ENCODE data around the gene KLF18. TPM values are rescaled to one million over a fixed set of nuclear protein-coding genes. Genes with fewer than 3 reads are reported as not detected.

KLF18 gene
- total RNA-seq, 1 experiment from 2014 or later = 0.09 TPM

DNA sequence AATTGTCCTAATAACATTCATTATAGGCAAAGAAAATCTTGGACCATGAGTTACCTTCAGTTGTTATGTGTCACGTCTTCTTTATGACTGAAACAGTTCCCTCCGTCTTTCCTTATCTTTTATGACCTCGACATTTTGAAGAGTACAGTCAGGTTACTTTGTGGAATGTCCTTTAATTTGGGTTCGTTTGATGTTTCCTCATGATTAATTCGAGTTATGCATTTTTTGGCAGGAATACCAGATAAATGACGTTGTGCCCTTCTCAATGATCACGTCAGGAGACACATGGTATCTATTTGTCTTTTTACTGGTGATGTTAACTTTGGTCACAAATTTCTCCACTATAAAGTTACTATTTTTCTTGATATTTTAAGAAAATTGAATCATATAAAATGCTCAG is 40.1 kb downstream of the KLF18 start:
- no peak for ATAC-seq
- H3K4me3 Mint-ChIP-seq = no peak overlapping the region
- peaks cover 1% of the 10 kb centered on the region; the same call in 1 of the 2 replicates for H3K4me1 Mint-ChIP-seq
- ChIA-PET POLR2A (no interaction called here), CTCF (no interaction called here)
- DNase-seq (ENCODE audit: low spot score) = no peak
- H3K27ac Mint-ChIP-seq = no peak overlapping the region
- H3K27me3 Mint-ChIP-seq (ENCODE audit: low read depth) = peaks cover 8% of the 10 kb centered on the region
- peaks cover 12% of the 10 kb centered on the region for H3K9me3 Mint-ChIP-seq
- H3K36me3 Mint-ChIP-seq = no peaks in the 10 kb centered on the region
- TF ChIP-seq KAT7 (CRISPR knock-in tag; IDR thresholded peaks at IDR 0.05; ENCODE audit: borderline replicate concordance) (no peak), ESRRA (CRISPR knock-in tag; IDR thresholded peaks at IDR 0.05; ENCODE audit: borderline replicate concordance) (no peak), CBFB (CRISPR knock-in tag; IDR thresholded peaks at IDR 0.05; ENCODE audit: low read depth) (no peak), SOX15 (CRISPR knock-in tag; IDR thresholded peaks at IDR 0.05) (no peak), GABPB1 (CRISPR knock-in tag; IDR thresholded peaks at IDR 0.05) (no peak), ZNF138 (CRISPR knock-in tag; conservative IDR thresholded peaks at IDR 0.05) (no peak), NFE2L1 (CRISPR knock-in tag; IDR thresholded peaks at IDR 0.05) (no peak), NR2C2 (CRISPR knock-in tag; IDR thresholded peaks at IDR 0.05) (no peak), FOXK1 (CRISPR knock-in tag; IDR thresholded peaks at IDR 0.05) (no peak), ZNF121 (CRISPR knock-in tag; IDR thresholded peaks at IDR 0.05) (no peak), FOXP1 (CRISPR knock-in tag; IDR thresholded peaks at IDR 0.05; ENCODE audit: borderline replicate concordance) (no peak), ZNF423 (CRISPR knock-in tag; IDR thresholded peaks at IDR 0.05) (no peak)
- TF ChIP-seq, protein P1, sequence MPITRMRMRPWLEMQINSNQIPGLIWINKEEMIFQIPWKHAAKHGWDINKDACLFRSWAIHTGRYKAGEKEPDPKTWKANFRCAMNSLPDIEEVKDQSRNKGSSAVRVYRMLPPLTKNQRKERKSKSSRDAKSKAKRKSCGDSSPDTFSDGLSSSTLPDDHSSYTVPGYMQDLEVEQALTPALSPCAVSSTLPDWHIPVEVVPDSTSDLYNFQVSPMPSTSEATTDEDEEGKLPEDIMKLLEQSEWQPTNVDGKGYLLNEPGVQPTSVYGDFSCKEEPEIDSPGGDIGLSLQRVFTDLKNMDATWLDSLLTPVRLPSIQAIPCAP (CRISPR knock-in tag; IDR thresholded peaks at IDR 0.05) = no peak
- TF ChIP-seq, protein P2, sequence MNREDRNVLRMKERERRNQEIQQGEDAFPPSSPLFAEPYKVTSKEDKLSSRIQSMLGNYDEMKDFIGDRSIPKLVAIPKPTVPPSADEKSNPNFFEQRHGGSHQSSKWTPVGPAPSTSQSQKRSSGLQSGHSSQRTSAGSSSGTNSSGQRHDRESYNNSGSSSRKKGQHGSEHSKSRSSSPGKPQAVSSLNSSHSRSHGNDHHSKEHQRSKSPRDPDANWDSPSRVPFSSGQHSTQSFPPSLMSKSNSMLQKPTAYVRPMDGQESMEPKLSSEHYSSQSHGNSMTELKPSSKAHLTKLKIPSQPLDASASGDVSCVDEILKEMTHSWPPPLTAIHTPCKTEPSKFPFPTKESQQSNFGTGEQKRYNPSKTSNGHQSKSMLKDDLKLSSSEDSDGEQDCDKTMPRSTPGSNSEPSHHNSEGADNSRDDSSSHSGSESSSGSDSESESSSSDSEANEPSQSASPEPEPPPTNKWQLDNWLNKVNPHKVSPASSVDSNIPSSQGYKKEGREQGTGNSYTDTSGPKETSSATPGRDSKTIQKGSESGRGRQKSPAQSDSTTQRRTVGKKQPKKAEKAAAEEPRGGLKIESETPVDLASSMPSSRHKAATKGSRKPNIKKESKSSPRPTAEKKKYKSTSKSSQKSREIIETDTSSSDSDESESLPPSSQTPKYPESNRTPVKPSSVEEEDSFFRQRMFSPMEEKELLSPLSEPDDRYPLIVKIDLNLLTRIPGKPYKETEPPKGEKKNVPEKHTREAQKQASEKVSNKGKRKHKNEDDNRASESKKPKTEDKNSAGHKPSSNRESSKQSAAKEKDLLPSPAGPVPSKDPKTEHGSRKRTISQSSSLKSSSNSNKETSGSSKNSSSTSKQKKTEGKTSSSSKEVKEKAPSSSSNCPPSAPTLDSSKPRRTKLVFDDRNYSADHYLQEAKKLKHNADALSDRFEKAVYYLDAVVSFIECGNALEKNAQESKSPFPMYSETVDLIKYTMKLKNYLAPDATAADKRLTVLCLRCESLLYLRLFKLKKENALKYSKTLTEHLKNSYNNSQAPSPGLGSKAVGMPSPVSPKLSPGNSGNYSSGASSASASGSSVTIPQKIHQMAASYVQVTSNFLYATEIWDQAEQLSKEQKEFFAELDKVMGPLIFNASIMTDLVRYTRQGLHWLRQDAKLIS (CRISPR knock-in tag; IDR thresholded peaks at IDR 0.05; ENCODE audit: borderline replicate concordance) = no peak
- TF ChIP-seq, protein P3, sequence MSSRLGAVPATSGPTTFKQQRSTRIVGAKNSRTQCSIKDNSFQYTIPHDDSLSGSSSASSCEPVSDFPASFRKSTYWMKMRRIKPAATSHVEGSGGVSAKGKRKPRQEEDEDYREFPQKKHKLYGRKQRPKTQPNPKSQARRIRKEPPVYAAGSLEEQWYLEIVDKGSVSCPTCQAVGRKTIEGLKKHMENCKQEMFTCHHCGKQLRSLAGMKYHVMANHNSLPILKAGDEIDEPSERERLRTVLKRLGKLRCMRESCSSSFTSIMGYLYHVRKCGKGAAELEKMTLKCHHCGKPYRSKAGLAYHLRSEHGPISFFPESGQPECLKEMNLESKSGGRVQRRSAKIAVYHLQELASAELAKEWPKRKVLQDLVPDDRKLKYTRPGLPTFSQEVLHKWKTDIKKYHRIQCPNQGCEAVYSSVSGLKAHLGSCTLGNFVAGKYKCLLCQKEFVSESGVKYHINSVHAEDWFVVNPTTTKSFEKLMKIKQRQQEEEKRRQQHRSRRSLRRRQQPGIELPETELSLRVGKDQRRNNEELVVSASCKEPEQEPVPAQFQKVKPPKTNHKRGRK (CRISPR knock-in tag; IDR thresholded peaks at IDR 0.05; ENCODE audit: borderline replicate concordance) = no peak
- TF ChIP-seq, protein P4, sequence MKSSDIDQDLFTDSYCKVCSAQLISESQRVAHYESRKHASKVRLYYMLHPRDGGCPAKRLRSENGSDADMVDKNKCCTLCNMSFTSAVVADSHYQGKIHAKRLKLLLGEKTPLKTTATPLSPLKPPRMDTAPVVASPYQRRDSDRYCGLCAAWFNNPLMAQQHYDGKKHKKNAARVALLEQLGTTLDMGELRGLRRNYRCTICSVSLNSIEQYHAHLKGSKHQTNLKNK (CRISPR knock-in tag; IDR thresholded peaks at IDR 0.05) = no peak
- TF ChIP-seq, protein P5, sequence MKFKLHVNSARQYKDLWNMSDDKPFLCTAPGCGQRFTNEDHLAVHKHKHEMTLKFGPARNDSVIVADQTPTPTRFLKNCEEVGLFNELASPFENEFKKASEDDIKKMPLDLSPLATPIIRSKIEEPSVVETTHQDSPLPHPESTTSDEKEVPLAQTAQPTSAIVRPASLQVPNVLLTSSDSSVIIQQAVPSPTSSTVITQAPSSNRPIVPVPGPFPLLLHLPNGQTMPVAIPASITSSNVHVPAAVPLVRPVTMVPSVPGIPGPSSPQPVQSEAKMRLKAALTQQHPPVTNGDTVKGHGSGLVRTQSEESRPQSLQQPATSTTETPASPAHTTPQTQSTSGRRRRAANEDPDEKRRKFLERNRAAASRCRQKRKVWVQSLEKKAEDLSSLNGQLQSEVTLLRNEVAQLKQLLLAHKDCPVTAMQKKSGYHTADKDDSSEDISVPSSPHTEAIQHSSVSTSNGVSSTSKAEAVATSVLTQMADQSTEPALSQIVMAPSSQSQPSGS (CRISPR knock-in tag; IDR thresholded peaks at IDR 0.05; ENCODE audit: borderline replicate concordance, low read depth) = no peak
- TF ChIP-seq, protein P6, sequence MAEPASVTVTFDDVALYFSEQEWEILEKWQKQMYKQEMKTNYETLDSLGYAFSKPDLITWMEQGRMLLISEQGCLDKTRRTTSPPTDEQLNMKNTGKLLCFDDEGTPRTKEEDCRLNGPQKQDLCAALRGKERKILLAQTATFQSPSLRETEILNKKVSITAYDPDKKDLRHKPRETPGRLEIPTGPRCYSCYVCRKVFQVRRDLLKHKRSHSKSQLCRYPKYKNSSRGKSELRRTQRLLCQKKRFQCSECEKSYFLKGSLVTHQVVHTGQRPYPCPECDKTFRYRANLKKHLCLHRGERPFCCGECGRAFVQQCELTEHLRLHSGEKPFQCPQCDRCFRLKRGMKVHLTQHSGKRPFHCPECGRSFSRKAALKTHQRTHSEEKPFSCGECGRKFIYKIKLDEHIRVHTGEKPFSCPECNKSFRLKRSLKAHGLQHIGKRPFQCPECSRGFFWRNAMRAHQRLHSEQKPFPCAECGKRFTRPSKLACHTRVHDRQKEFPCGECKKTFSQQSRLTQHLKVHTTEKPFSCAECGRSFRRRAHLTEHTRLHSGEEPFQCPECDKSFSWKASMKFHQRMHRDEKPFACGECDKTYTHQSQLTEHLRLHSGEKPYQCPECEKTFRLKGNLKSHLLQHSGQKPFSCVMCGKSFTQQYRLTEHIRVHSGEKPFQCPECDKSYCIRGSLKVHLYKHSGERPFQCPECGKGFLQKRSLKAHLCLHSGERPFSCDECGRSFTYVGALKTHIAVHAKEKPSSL (CRISPR knock-in tag; conservative IDR thresholded peaks at IDR 0.05) = no peak
- TF ChIP-seq, protein P7, sequence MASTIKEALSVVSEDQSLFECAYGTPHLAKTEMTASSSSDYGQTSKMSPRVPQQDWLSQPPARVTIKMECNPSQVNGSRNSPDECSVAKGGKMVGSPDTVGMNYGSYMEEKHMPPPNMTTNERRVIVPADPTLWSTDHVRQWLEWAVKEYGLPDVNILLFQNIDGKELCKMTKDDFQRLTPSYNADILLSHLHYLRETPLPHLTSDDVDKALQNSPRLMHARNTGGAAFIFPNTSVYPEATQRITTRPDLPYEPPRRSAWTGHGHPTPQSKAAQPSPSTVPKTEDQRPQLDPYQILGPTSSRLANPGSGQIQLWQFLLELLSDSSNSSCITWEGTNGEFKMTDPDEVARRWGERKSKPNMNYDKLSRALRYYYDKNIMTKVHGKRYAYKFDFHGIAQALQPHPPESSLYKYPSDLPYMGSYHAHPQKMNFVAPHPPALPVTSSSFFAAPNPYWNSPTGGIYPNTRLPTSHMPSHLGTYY (CRISPR knock-in tag; IDR thresholded peaks at IDR 0.05) = no peak

Data from WTC11 (cell line).